Liver (tissue), 9 donors: ENCODE measurements around the gene ZNF785. TPM values are rescaled to one million over a fixed set of nuclear protein-coding genes. Genes with fewer than 3 reads are reported as not detected.

ENCODE experiments used
- DNase-seq: peaks from one replicate; pipeline ENCODE4 v3.0.0-alpha.2; 2017; ENCODE audit warnings: low spot score
- H3K27ac ChIP-seq, 2 donors: one replicate each; pipeline ENCODE4 v1.7.0; 2013; ENCODE audit warnings: inconsistent platforms in 2 of 2, low read length in 2 of 2, control low read depth in 1 of 2, low read depth in 1 of 2, mild to moderate bottlenecking in 1 of 2
- H3K27me3 ChIP-seq, 4 donors: one replicate each; pipeline versions ENCODE4 v1.6.1 to v1.7.0; 2013; ENCODE audit warnings: low read length in 3 of 4, inconsistent platforms in 1 of 4, mild to moderate bottlenecking in 1 of 4, moderate library complexity in 1 of 4; ENCODE audit not compliant: control insufficient read depth in 4 of 4, insufficient read depth in 4 of 4
- H3K36me3 ChIP-seq, 4 donors: one replicate each; pipeline versions ENCODE4 v1.6.1 to v1.7.0; 2013; ENCODE audit warnings: low read length in 3 of 4, mild to moderate bottlenecking in 3 of 4, low read depth in 1 of 4, moderate library complexity in 1 of 4; ENCODE audit not compliant: control insufficient read depth in 4 of 4, insufficient read depth in 3 of 4
- H3K4me1 ChIP-seq, 4 donors: one replicate each; pipeline versions ENCODE4 v1.6.1 to v1.7.0; 2013; ENCODE audit warnings: low read length in 3 of 4, mild to moderate bottlenecking in 3 of 4, moderate library complexity in 1 of 4; ENCODE audit not compliant: control insufficient read depth in 4 of 4, insufficient read depth in 4 of 4
- H3K4me3 ChIP-seq, 3 donors: one replicate each; pipeline versions ENCODE4 v1.6.1 to v1.7.0; 2013; ENCODE audit warnings: low read length in 3 of 3, control low read depth in 1 of 3, low read depth in 1 of 3, mild to moderate bottlenecking in 1 of 3
- H3K9ac ChIP-seq, 2 donors: one replicate each; pipeline ENCODE4 v1.7.0; 2013; ENCODE audit warnings: low read length in 2 of 2, mild to moderate bottlenecking in 2 of 2, moderate library complexity in 2 of 2, control low read depth in 1 of 2, low read depth in 1 of 2
- H3K9me3 ChIP-seq, 4 donors: one replicate each; pipeline versions ENCODE4 v1.6.1 to v1.7.0; 2013; ENCODE audit warnings: low read length in 3 of 4; ENCODE audit not compliant: control insufficient read depth in 4 of 4
- EGR1 ChIP-seq, 2 donors: IDR thresholded peaks; 2 replicates each; pipeline ENCODE4 v1.6.1; 2016 to 2018; ENCODE audit warnings: antibody characterized with exemption in 2 of 2, low read depth in 2 of 2
- FOXA1 ChIP-seq: IDR thresholded peaks from 2 replicates; pipeline ENCODE4 v1.6.1; 2016; ENCODE audit warnings: antibody characterized with exemption
- FOXA2 ChIP-seq: IDR thresholded peaks from 2 replicates; pipeline ENCODE4 v1.6.1; 2016; ENCODE audit warnings: antibody characterized with exemption
- GABPA ChIP-seq, 2 donors: IDR thresholded peaks in 1 of 2; conservative IDR thresholded peaks in 1 of 2; 2 replicates each; pipeline ENCODE4 v1.6.1; 2016; ENCODE audit warnings: antibody characterized with exemption in 2 of 2, mild to moderate bottlenecking in 1 of 2, moderate library complexity in 1 of 2
- HNF4A ChIP-seq, 2 donors: conservative IDR thresholded peaks; 2 replicates each; pipeline ENCODE4 v1.6.1; 2016; ENCODE audit warnings: antibody characterized with exemption in 2 of 2, mild to moderate bottlenecking in 2 of 2
- HNF4G ChIP-seq: IDR thresholded peaks from 2 replicates; pipeline ENCODE4 v1.6.1; 2016; ENCODE audit warnings: antibody characterized with exemption
- JUND ChIP-seq, 2 donors: IDR thresholded peaks; 2 replicates each; pipeline ENCODE4 v1.6.1; 2016; ENCODE audit warnings: antibody characterized with exemption in 2 of 2
- NR2F2 ChIP-seq: IDR thresholded peaks from 2 replicates; pipeline ENCODE4 v1.6.1; 2016; ENCODE audit warnings: antibody characterized with exemption
- RAD21 ChIP-seq, 2 donors: IDR thresholded peaks; 2 replicates each; pipeline ENCODE4 v1.6.1; 2016; ENCODE audit warnings: antibody characterized with exemption in 2 of 2, mild to moderate bottlenecking in 2 of 2
- RXRA ChIP-seq, 2 donors: IDR thresholded peaks; 2 replicates each; pipeline ENCODE4 v1.6.1; 2017 to 2018; ENCODE audit warnings: antibody characterized with exemption in 2 of 2, mild to moderate bottlenecking in 1 of 2
- SP1 ChIP-seq: IDR thresholded peaks from 2 replicates; pipeline ENCODE4 v1.6.1; 2018; ENCODE audit warnings: antibody characterized with exemption, mild to moderate bottlenecking
- TAF1 ChIP-seq: conservative IDR thresholded peaks from 2 replicates; pipeline ENCODE4 v1.6.1; 2016; ENCODE audit warnings: antibody characterized with exemption, mild to moderate bottlenecking
- YY1 ChIP-seq: IDR thresholded peaks from 2 replicates; pipeline ENCODE4 v1.6.1; 2016; ENCODE audit warnings: antibody characterized with exemption, mild to moderate bottlenecking
- WGBS: extraction: QIAGEN DNeasy Blood & Tissue Kit; methylation state at CpG from one replicate; pipeline ENCODE4 v1.1.7; 2013; 5-methylcytosine and 5-hydroxymethylcytosine counted together
- polyA plus RNA-seq, 2 donors: library from polyadenylated mRNA; stranded (reverse) in 1 of 2; unstranded in 1 of 2; fragments of 200-250 nt in 1 of 2; fragments of >200 nt in 1 of 2; fragmentation: Nextera tagmentation in 1 of 2; extraction: Ambion mirVana in 1 of 2; gene quantifications; one replicate each; pipeline versions ENCODE4 v1.2.1 to v1.2.3, GENCODE V29; 2013 to 2015
- total RNA-seq, 2 donors: library from RNA; depleted of rRNA; stranded (reverse); fragments of >200 nt; gene quantifications; one replicate each; pipeline ENCODE4 v1.2.3, GENCODE V29; 2014
- TF ChIP-seq, protein P1 (sequence below): fragments of 150-350 bp; IDR thresholded peaks from 2 replicates; pipeline ENCODE4 v1.5.1; 2017; ENCODE audit warnings: improper control_type of control experiment, low read depth, low read length; ENCODE audit not compliant: missing input control
- TF ChIP-seq, protein P2 (sequence below): IDR thresholded peaks from 2 replicates; pipeline ENCODE4 v1.6.1; 2016; ENCODE audit warnings: antibody characterized with exemption, mild to moderate bottlenecking
- TF ChIP-seq, protein P3 (sequence below): IDR thresholded peaks from 2 replicates; pipeline ENCODE4 v1.6.1; 2016; ENCODE audit warnings: antibody characterized with exemption
- TF ChIP-seq, protein P4 (sequence below): IDR thresholded peaks from 2 replicates; pipeline ENCODE4 v1.6.1; 2016; ENCODE audit warnings: antibody characterized with exemption
- donor health status: healthy.
- donor health status: healthy.
- donor health status: healthy.
- donor health status: healthy.
- donor health status: healthy.

The ZNF785 gene
- total and polyA plus RNA-seq, 4 donors, result 1.8 to 5.9 (median 3.3) TPM

DNA sequence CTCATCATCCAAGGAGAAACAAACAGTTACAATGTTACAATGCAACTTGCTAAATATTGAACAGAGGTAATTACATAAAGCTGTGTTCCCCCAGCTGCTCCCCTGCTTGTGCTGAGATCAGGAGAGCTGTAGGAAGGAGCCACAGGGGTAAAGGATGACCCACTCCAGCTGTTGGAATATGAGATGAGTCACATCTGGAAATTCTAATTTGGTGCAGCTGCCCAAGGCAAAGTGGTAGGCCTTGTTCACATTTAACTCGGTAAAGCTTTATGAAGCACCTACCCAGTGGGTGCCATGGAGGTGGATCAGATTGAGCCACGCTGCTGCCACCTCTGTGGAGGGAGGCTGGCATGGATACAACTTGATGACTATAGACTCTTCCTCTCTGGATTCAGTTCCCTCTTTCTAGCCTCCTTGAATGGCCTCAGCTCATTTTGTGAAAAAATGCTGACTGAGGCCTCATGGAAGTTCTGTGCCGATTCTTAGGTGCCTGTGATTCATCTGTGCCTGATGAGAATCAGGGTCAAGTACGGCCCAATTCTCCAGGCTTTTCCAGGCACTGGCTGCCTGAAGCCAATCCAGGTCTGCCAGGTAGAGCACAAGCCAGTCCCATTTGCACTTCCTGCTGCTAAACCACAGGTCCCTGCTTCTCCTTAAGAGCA lies 17.2 kb upstream of the ZNF785 start:
- peak overlapping the region; percentile 19 to 94 for H3K27ac ChIP-seq
- no peak for TF ChIP-seq RAD21 (IDR thresholded peaks at IDR 0.05)
- TF ChIP-seq, protein P1, sequence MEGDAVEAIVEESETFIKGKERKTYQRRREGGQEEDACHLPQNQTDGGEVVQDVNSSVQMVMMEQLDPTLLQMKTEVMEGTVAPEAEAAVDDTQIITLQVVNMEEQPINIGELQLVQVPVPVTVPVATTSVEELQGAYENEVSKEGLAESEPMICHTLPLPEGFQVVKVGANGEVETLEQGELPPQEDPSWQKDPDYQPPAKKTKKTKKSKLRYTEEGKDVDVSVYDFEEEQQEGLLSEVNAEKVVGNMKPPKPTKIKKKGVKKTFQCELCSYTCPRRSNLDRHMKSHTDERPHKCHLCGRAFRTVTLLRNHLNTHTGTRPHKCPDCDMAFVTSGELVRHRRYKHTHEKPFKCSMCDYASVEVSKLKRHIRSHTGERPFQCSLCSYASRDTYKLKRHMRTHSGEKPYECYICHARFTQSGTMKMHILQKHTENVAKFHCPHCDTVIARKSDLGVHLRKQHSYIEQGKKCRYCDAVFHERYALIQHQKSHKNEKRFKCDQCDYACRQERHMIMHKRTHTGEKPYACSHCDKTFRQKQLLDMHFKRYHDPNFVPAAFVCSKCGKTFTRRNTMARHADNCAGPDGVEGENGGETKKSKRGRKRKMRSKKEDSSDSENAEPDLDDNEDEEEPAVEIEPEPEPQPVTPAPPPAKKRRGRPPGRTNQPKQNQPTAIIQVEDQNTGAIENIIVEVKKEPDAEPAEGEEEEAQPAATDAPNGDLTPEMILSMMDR, result no peak
- TF ChIP-seq FOXA1, result no peak
- TF ChIP-seq, protein P2, sequence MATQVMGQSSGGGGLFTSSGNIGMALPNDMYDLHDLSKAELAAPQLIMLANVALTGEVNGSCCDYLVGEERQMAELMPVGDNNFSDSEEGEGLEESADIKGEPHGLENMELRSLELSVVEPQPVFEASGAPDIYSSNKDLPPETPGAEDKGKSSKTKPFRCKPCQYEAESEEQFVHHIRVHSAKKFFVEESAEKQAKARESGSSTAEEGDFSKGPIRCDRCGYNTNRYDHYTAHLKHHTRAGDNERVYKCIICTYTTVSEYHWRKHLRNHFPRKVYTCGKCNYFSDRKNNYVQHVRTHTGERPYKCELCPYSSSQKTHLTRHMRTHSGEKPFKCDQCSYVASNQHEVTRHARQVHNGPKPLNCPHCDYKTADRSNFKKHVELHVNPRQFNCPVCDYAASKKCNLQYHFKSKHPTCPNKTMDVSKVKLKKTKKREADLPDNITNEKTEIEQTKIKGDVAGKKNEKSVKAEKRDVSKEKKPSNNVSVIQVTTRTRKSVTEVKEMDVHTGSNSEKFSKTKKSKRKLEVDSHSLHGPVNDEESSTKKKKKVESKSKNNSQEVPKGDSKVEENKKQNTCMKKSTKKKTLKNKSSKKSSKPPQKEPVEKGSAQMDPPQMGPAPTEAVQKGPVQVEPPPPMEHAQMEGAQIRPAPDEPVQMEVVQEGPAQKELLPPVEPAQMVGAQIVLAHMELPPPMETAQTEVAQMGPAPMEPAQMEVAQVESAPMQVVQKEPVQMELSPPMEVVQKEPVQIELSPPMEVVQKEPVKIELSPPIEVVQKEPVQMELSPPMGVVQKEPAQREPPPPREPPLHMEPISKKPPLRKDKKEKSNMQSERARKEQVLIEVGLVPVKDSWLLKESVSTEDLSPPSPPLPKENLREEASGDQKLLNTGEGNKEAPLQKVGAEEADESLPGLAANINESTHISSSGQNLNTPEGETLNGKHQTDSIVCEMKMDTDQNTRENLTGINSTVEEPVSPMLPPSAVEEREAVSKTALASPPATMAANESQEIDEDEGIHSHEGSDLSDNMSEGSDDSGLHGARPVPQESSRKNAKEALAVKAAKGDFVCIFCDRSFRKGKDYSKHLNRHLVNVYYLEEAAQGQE, result no peak
- TF ChIP-seq YY1, result no peak
- TF ChIP-seq, protein P3, sequence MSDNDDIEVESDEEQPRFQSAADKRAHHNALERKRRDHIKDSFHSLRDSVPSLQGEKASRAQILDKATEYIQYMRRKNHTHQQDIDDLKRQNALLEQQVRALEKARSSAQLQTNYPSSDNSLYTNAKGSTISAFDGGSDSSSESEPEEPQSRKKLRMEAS, result no peak
- no peak for TF ChIP-seq HNF4A (conservative IDR thresholded peaks at IDR 0.05)
- no peak for TF ChIP-seq JUND (IDR thresholded peaks at IDR 0.05)
- TF ChIP-seq EGR1 (IDR thresholded peaks at IDR 0.05; ENCODE audit: low read depth in 2 of 2), result no peak
- no peak for TF ChIP-seq GABPA (IDR thresholded peaks at IDR 0.05 in 1 of 2, conservative IDR thresholded peaks at IDR 0.05 in 1 of 2)
- TF ChIP-seq FOXA2, result no peak
- TF ChIP-seq SP1, result no peak
- TF ChIP-seq NR2F2, result no peak
- no peaks in the 10 kb centered on the region for H3K9me3 ChIP-seq
- no peak overlapping the region for H3K4me3 ChIP-seq
- no peak for DNase-seq
- no peaks in the 10 kb centered on the region for H3K27me3 ChIP-seq
- WGBS, result 74% methylated on average over 4 of the region's 4 CpGs
- H3K36me3 ChIP-seq, result peaks cover 2 to 8% (median 3%) of the 10 kb centered on the region in 4 donors
- H3K4me1 ChIP-seq, result peaks cover 12 to 40% (median 31%) of the 10 kb centered on the region in 4 donors
- H3K9ac ChIP-seq, result no peak overlapping the region

DNA sequence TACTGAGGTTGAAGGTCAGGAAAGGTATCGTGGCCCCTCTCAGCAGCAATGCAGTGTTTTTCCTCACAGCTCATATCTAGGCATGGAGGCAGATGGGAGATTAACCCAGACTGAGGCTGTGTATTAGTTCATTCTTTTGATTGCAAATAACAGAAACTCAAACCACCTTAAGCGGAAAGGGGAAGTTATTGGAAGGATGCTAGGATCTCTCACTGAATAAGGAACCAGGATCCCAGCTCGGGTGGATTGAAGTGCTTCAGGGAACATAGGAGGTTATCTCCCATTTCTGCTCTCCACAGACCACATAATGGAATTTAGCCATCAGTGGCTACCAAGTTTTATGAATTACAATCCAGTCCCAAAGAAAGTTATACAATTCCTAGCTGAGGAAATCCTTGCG lies 16.5 kb upstream of the ZNF785 start:
- WGBS, result 86% methylated on average over 4 of the region's 4 CpGs

More for the DNA sequence above, 16.5 kb upstream of the ZNF785 start:
- Histone ChIP-seq H3K9ac (no peak overlapping the region), H3K27me3 (no peaks in the 10 kb centered on the region), H3K27ac (no peak overlapping the region), H3K4me1 (peaks cover 12 to 40% (median 31%) of the 10 kb centered on the region in 4 donors), H3K4me3 (no peak overlapping the region), H3K36me3 (peaks cover 2 to 8% (median 3%) of the 10 kb centered on the region in 4 donors), H3K9me3 (no peaks in the 10 kb centered on the region)
- TF ChIP-seq TAF1, result no peak
- no peak for TF ChIP-seq FOXA1
- no peak for TF ChIP-seq NR2F2
- TF ChIP-seq, protein P2, result no peak
- no peak for TF ChIP-seq HNF4G
- no peak for TF ChIP-seq HNF4A (conservative IDR thresholded peaks at IDR 0.05)
- no peak for TF ChIP-seq RXRA (IDR thresholded peaks at IDR 0.05)
- TF ChIP-seq, protein P1, result no peak
- TF ChIP-seq JUND (IDR thresholded peaks at IDR 0.05), result no peak
- TF ChIP-seq FOXA2, result no peak
- no peak for TF ChIP-seq RAD21 (IDR thresholded peaks at IDR 0.05)
- TF ChIP-seq, protein P4, sequence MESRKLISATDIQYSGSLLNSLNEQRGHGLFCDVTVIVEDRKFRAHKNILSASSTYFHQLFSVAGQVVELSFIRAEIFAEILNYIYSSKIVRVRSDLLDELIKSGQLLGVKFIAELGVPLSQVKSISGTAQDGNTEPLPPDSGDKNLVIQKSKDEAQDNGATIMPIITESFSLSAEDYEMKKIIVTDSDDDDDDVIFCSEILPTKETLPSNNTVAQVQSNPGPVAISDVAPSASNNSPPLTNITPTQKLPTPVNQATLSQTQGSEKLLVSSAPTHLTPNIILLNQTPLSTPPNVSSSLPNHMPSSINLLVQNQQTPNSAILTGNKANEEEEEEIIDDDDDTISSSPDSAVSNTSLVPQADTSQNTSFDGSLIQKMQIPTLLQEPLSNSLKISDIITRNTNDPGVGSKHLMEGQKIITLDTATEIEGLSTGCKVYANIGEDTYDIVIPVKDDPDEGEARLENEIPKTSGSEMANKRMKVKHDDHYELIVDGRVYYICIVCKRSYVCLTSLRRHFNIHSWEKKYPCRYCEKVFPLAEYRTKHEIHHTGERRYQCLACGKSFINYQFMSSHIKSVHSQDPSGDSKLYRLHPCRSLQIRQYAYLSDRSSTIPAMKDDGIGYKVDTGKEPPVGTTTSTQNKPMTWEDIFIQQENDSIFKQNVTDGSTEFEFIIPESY, result no peak
- TF ChIP-seq, protein P3, result no peak
- no peak for DNase-seq
